Fibroblast of lung (primary cell): ENCODE data around the gene MPZL2. TPM values are rescaled to one million over a fixed set of nuclear protein-coding genes. Genes with fewer than 3 reads are reported as not detected.

ENCODE experiments used
- DNase-seq, 2 donors: peaks; one replicate each; pipeline versions ENCODE4 v3.0.0 to v3.0.0-alpha.2; 2010; ENCODE audit warnings: low read depth in 2 of 2
- H2AFZ ChIP-seq: 2 replicates; pipeline ENCODE4 v1.5.1; 2012; ENCODE audit warnings: low read length, control low read depth, inconsistent platforms
- H3K27ac ChIP-seq: 2 replicates; pipeline ENCODE4 v1.5.1; 2011; ENCODE audit warnings: low read length, control low read depth; ENCODE audit not compliant: insufficient read depth
- H3K27me3 ChIP-seq: 2 replicates; pipeline ENCODE4 v1.5.1; 2011; ENCODE audit warnings: mild to moderate bottlenecking, low read length; ENCODE audit not compliant: control insufficient read depth, insufficient read depth
- H3K36me3 ChIP-seq: 2 replicates; pipeline ENCODE4 v1.5.1; 2011; ENCODE audit warnings: low read length; ENCODE audit not compliant: control insufficient read depth, insufficient read depth
- H3K4me1 ChIP-seq: 2 replicates; pipeline ENCODE4 v1.5.1; 2011; ENCODE audit warnings: low read length; ENCODE audit not compliant: control insufficient read depth, insufficient read depth; ENCODE audit errors: extremely low read depth
- H3K4me2 ChIP-seq: 2 replicates; pipeline ENCODE4 v1.5.1; 2011; ENCODE audit warnings: low read length, control low read depth; ENCODE audit not compliant: insufficient read depth; ENCODE audit errors: extremely low read depth
- H3K4me3 ChIP-seq, 4 experiments: fragments of 200-600 bp in 1 of 4; sonication (generic) in 1 of 4; replicated peaks in 1 of 4; 2 replicates each; pipeline ENCODE4 v1.5.1; 2011 to 2016; ENCODE audit warnings: low read length in 4 of 4, low read depth in 3 of 4, mild to moderate bottlenecking in 3 of 4, control low read depth in 2 of 4, inconsistent platforms in 1 of 4, mixed read lengths in 1 of 4; ENCODE audit not compliant: insufficient read depth in 1 of 4; ENCODE audit errors: control extremely low read depth in 1 of 4
- H3K79me2 ChIP-seq: 2 replicates; pipeline ENCODE4 v1.5.1; 2012; ENCODE audit warnings: mild to moderate bottlenecking, low read length, inconsistent platforms; ENCODE audit not compliant: control insufficient read depth, insufficient read depth
- H3K9ac ChIP-seq: 2 replicates; pipeline ENCODE4 v1.5.1; 2011; ENCODE audit warnings: mild to moderate bottlenecking, low read length, control low read depth; ENCODE audit not compliant: insufficient read depth
- H3K9me3 ChIP-seq: 2 replicates; pipeline ENCODE4 v1.5.1; 2012; ENCODE audit warnings: low read depth, low read length; ENCODE audit not compliant: control insufficient read depth, insufficient read depth
- H4K20me1 ChIP-seq: 2 replicates; pipeline ENCODE4 v1.5.1; 2011; ENCODE audit warnings: low read length; ENCODE audit not compliant: control insufficient read depth, insufficient read depth; ENCODE audit errors: extremely low read depth
- CTCF ChIP-seq, 2 donors: IDR thresholded peaks in 1 of 2; conservative IDR thresholded peaks in 1 of 2; 1 replicate in 1 of 2; 2 replicates in 1 of 2; pipeline ENCODE4 v1.5.1; 2011 to 2012; ENCODE audit warnings: low read length in 2 of 2, control low read depth in 1 of 2, inconsistent platforms in 1 of 2, low read depth in 1 of 2, mild to moderate bottlenecking in 1 of 2
- EZH2 ChIP-seq: IDR thresholded peaks from 2 replicates; pipeline ENCODE4 v1.5.1; 2012; ENCODE audit warnings: low read length, control low read depth, mild to moderate bottlenecking; ENCODE audit errors: missing control alignments
- polyA plus RNA-seq, 2 donors: library from polyadenylated mRNA; depleted of rRNA in 1 of 2; stranded (reverse) in 1 of 2; unstranded in 1 of 2; fragments of >200 nt; gene quantifications; 2 replicates each; pipeline ENCODE4 v1.2.1, GENCODE V29; 2011 to 2012; ENCODE audit warnings: missing spikeins in 1 of 2
- total RNA-seq: library from RNA; depleted of rRNA; stranded (reverse); fragments of >200 nt; gene quantifications from 2 replicates; pipeline ENCODE4 v1.2.1, GENCODE V29; 2014

MPZL2 gene
- total and polyA plus RNA-seq, 2 donors (not counting 1 experiment from before 2014, with no cell fraction given) = not detected

GRCh38 chr11:118238421-118238820 is 25.7 kb downstream of the MPZL2 start:
- H3K4me3 ChIP-seq = no peak overlapping the region
- no peak overlapping the region for H3K4me2 ChIP-seq
- no peaks in the 10 kb centered on the region for H3K9me3 ChIP-seq
- no peak for DNase-seq
- H3K27me3 ChIP-seq = no peaks in the 10 kb centered on the region
- no peak overlapping the region for H3K27ac ChIP-seq
- TF ChIP-seq CTCF (conservative IDR thresholded peaks at IDR 0.05 in 1 of 2, IDR thresholded peaks at IDR 0.05 in 1 of 2; ENCODE audit: low read depth in 1 of 2, low read length in 2 of 2) (no peak), EZH2 (no peak)
- no peak overlapping the region for H3K9ac ChIP-seq
- no peaks in the 10 kb centered on the region for H4K20me1 ChIP-seq
- H3K4me1 ChIP-seq = no peaks in the 10 kb centered on the region
- no peaks in the 10 kb centered on the region for H3K36me3 ChIP-seq
- H3K79me2 ChIP-seq = no peaks in the 10 kb centered on the region
- H2AFZ ChIP-seq = no peak overlapping the region

- no peak overlapping the region for H3K4me3 ChIP-seq
- no peak for TF ChIP-seq CTCF (conservative IDR thresholded peaks at IDR 0.05 in 1 of 2, IDR thresholded peaks at IDR 0.05 in 1 of 2; ENCODE audit: low read depth in 1 of 2, low read length in 2 of 2)
- TF ChIP-seq EZH2 = no peak
Measured at GRCh38 chr11:118236170-118236569, 27.9 kb downstream of the MPZL2 start.

GRCh38 chr11:118234833-118235232 is 29.3 kb downstream of the MPZL2 start:
- Histone ChIP-seq H3K9me3 (no peaks in the 10 kb centered on the region), H3K4me2 (no peak overlapping the region), H3K27me3 (no peaks in the 10 kb centered on the region), H3K27ac (no peak overlapping the region), H3K36me3 (no peaks in the 10 kb centered on the region), H3K4me1 (no peaks in the 10 kb centered on the region), H3K79me2 (no peaks in the 10 kb centered on the region), H4K20me1 (no peaks in the 10 kb centered on the region), H3K4me3 (no peak overlapping the region), H3K9ac (no peak overlapping the region), H2AFZ (no peak overlapping the region)
- TF ChIP-seq CTCF (conservative IDR thresholded peaks at IDR 0.05 in 1 of 2, IDR thresholded peaks at IDR 0.05 in 1 of 2; ENCODE audit: low read depth in 1 of 2, low read length in 2 of 2) = no peak
- no peak for TF ChIP-seq EZH2
- DNase-seq = no peak

More at GRCh38 chr11:118236170-118236569, 27.9 kb downstream of the MPZL2 start:
- Histone ChIP-seq H3K9ac (no peak overlapping the region), H3K36me3 (no peaks in the 10 kb centered on the region), H3K4me1 (no peaks in the 10 kb centered on the region), H4K20me1 (no peaks in the 10 kb centered on the region), H3K9me3 (no peaks in the 10 kb centered on the region), H3K27me3 (no peaks in the 10 kb centered on the region), H3K4me2 (no peak overlapping the region), H3K79me2 (no peaks in the 10 kb centered on the region), H3K27ac (no peak overlapping the region), H2AFZ (no peak overlapping the region)
- no peak for DNase-seq
